ENCODE data around the gene ISL2.

Gene ISL2

GRCh38 chr15:76327191-76328105 lies 9.1 kb upstream of the ISL2 start:
- DNase-seq (ENCODE audit: extremely low read depth in 1 of 2, low read depth in 1 of 2), result no peak

GRCh38 chr15:76328106-76328696 lies 8.4 kb upstream of the ISL2 start:
- no peak for DNase-seq (ENCODE audit: extremely low read depth in 1 of 2, low read depth in 1 of 2)

- DNase-seq (ENCODE audit: extremely low read depth in 1 of 2, low read depth in 1 of 2), result no peak
Measured at GRCh38 chr15:76328958-76329357, 7.6 kb upstream of the ISL2 start.

- DNase-seq (ENCODE audit: extremely low read depth in 1 of 2, low read depth in 1 of 2), result no peak
Measured at GRCh38 chr15:76330080-76330680, 6.4 kb upstream of the ISL2 start.

GRCh38 chr15:76332796-76333195 lies 3.8 kb upstream of the ISL2 start:
- DNase-seq (ENCODE audit: extremely low read depth in 1 of 2, low read depth in 1 of 2), result no peak

GRCh38 chr15:76333309-76333708 lies 3.3 kb upstream of the ISL2 start:
- no peak for DNase-seq (ENCODE audit: extremely low read depth in 1 of 2, low read depth in 1 of 2)

- no peak for DNase-seq (ENCODE audit: extremely low read depth in 1 of 2, low read depth in 1 of 2)
Measured at GRCh38 chr15:76333720-76334437, 2.7 kb upstream of the ISL2 start.

- DNase-seq (ENCODE audit: extremely low read depth in 1 of 2, low read depth in 1 of 2), result no peak
Measured at GRCh38 chr15:76334438-76335306, 1.9 kb upstream of the ISL2 start.

GRCh38 chr15:76335307-76336253 lies 993 bp upstream of the ISL2 start:
- DNase-seq (ENCODE audit: extremely low read depth in 1 of 2, low read depth in 1 of 2), result no peak

- DNase-seq (ENCODE audit: extremely low read depth in 1 of 2, low read depth in 1 of 2), result no peak
Measured at GRCh38 chr15:76337059-76337695, 604 bp downstream of the ISL2 start.

- no peak for DNase-seq (ENCODE audit: extremely low read depth in 1 of 2, low read depth in 1 of 2)
Measured at GRCh38 chr15:76337696-76338485, 1.3 kb downstream of the ISL2 start.

GRCh38 chr15:76338486-76339304 lies 2.1 kb downstream of the ISL2 start:
- no peak for DNase-seq (ENCODE audit: extremely low read depth in 1 of 2, low read depth in 1 of 2)

- no peak for DNase-seq (ENCODE audit: extremely low read depth in 1 of 2, low read depth in 1 of 2)
Measured at GRCh38 chr15:76339305-76340197, 3.0 kb downstream of the ISL2 start.

- DNase-seq (ENCODE audit: extremely low read depth in 1 of 2, low read depth in 1 of 2), result no peak
Measured at GRCh38 chr15:76340198-76340802, 3.7 kb downstream of the ISL2 start.

- DNase-seq (ENCODE audit: extremely low read depth in 1 of 2, low read depth in 1 of 2), result peak in 1 of 2 donors; percentile 50
Measured at GRCh38 chr15:76340803-76341365, 4.3 kb downstream of the ISL2 start.
